DND-41 (cell line): ENCODE data around the gene KIF13A.

Experiments
- ATAC-seq: fragments of 200-7000 bp; cut with Tn5 transposase; 3 replicates; pipeline ENCODE4 v1.9.1; 2021; ENCODE audit warnings: low read depth; ENCODE audit not compliant: insufficient read depth
- DNase-seq: peaks from one replicate; pipeline ENCODE4 v3.0.0-alpha.2; 2020
- H2AFZ ChIP-seq: 2 replicates; pipeline ENCODE4 v1.6.0; 2012; ENCODE audit warnings: low read depth, low read length
- H3K27ac ChIP-seq: 2 replicates; pipeline ENCODE4 v1.5.1; 2012; ENCODE audit warnings: low read length, inconsistent platforms
- H3K27me3 ChIP-seq: fragments of 200-600 bp; sonication (generic); 2 replicates; pipeline ENCODE4 v1.6.0; 2012; ENCODE audit warnings: low read length, mild to moderate bottlenecking, inconsistent platforms; ENCODE audit not compliant: insufficient read depth, poor library complexity
- H3K36me3 ChIP-seq: 2 replicates; pipeline ENCODE4 v1.5.1; 2012; ENCODE audit warnings: low read length, inconsistent platforms; ENCODE audit not compliant: insufficient read depth
- H3K4me1 ChIP-seq: 2 replicates; pipeline ENCODE4 v1.5.1; 2012; ENCODE audit warnings: mild to moderate bottlenecking, low read length; ENCODE audit not compliant: insufficient read depth
- H3K4me2 ChIP-seq: 2 replicates; pipeline ENCODE4 v1.6.0; 2012; ENCODE audit warnings: mild to moderate bottlenecking, moderate library complexity, low read length, inconsistent platforms; ENCODE audit not compliant: insufficient read depth
- H3K4me3 ChIP-seq, 2 experiments: fragments of 200-600 bp in 1 of 2; shearing (Covaris generic) in 1 of 2; 2 replicates each; pipeline ENCODE4 v1.5.1; 2012 to 2016; ENCODE audit warnings: inconsistent platforms in 2 of 2, low read length in 2 of 2, mild to moderate bottlenecking in 2 of 2, low read depth in 1 of 2, moderate library complexity in 1 of 2
- H3K79me2 ChIP-seq: 2 replicates; pipeline ENCODE4 v1.6.0; 2012; ENCODE audit warnings: low read length, inconsistent platforms; ENCODE audit not compliant: insufficient read depth
- H3K9ac ChIP-seq: 2 replicates; pipeline ENCODE4 v1.6.0; 2012; ENCODE audit warnings: low read depth, mild to moderate bottlenecking, inconsistent platforms, low read length, moderate library complexity
- H3K9me3 ChIP-seq: 2 replicates; pipeline ENCODE4 v1.5.1; 2012; ENCODE audit warnings: low read length, moderate library complexity, mild to moderate bottlenecking, inconsistent platforms; ENCODE audit not compliant: insufficient read depth, severe bottlenecking
- H4K20me1 ChIP-seq: 2 replicates; pipeline ENCODE4 v1.6.0; 2012; ENCODE audit warnings: low read length; ENCODE audit not compliant: insufficient read depth
- CTCF ChIP-seq: IDR thresholded peaks from 2 replicates; pipeline ENCODE4 v1.5.1; 2012; ENCODE audit warnings: borderline replicate concordance, low read length, moderate library complexity, mild to moderate bottlenecking; ENCODE audit not compliant: poor library complexity, severe bottlenecking; ENCODE audit errors: extremely low read depth
- EZH2 ChIP-seq: IDR thresholded peaks from 3 replicates; pipeline ENCODE4 v1.6.1; 2012; ENCODE audit warnings: borderline replicate concordance, low read depth, mild to moderate bottlenecking, moderate library complexity, low read length, inconsistent platforms; ENCODE audit not compliant: severe bottlenecking

Gene KIF13A

GRCh38 chr6:17744019-17744756 is 243.2 kb downstream of the KIF13A start:
- 0 out of 2 replicates have a peak, but pooled peaks cover 3% of the 10 kb centered on the region for H3K4me1 ChIP-seq
- no peaks in the 10 kb centered on the region for H3K9me3 ChIP-seq
- no peak overlapping the region for H3K27ac ChIP-seq
- no peaks in the 10 kb centered on the region for H3K79me2 ChIP-seq
- no peak for DNase-seq
- H3K27me3 ChIP-seq: no peaks in the 10 kb centered on the region
- H3K4me3 ChIP-seq: no peak overlapping the region
- no peak overlapping the region for H3K9ac ChIP-seq
- H2AFZ ChIP-seq: no peak overlapping the region
- no peak for ATAC-seq
- H3K36me3 ChIP-seq: no peaks in the 10 kb centered on the region
- TF ChIP-seq CTCF (no peak), EZH2 (no peak)
- no peak overlapping the region for H3K4me2 ChIP-seq
- no peaks in the 10 kb centered on the region for H4K20me1 ChIP-seq

GRCh38 chr6:17741507-17741906 is 245.9 kb downstream of the KIF13A start:
- H4K20me1 ChIP-seq: no peaks in the 10 kb centered on the region
- DNase-seq: no peak
- no peak overlapping the region for H3K4me3 ChIP-seq
- no peaks in the 10 kb centered on the region for H3K36me3 ChIP-seq
- no peak overlapping the region for H3K9ac ChIP-seq
- H3K79me2 ChIP-seq: no peaks in the 10 kb centered on the region
- no peak overlapping the region for H2AFZ ChIP-seq
- H3K27me3 ChIP-seq: no peaks in the 10 kb centered on the region
- TF ChIP-seq EZH2: no peak
- no peak for TF ChIP-seq CTCF
- no peak overlapping the region for H3K27ac ChIP-seq
- ATAC-seq: no peak
- H3K4me1 ChIP-seq: 0 out of 2 replicates have a peak, but pooled peaks cover 3% of the 10 kb centered on the region
- peaks cover 6% of the 10 kb centered on the region for H3K9me3 ChIP-seq
- H3K4me2 ChIP-seq: no peak overlapping the region

- Histone ChIP-seq H4K20me1 (no peaks in the 10 kb centered on the region), H3K36me3 (no peaks in the 10 kb centered on the region), H3K79me2 (no peaks in the 10 kb centered on the region), H2AFZ (no peak overlapping the region), H3K4me1 (0 out of 2 replicates have a peak, but pooled peaks cover 3% of the 10 kb centered on the region), H3K27ac (no peak overlapping the region), H3K4me2 (no peak overlapping the region), H3K9me3 (peaks cover 6% of the 10 kb centered on the region), H3K4me3 (no peak overlapping the region), H3K27me3 (no peaks in the 10 kb centered on the region), H3K9ac (no peak overlapping the region)
- DNase-seq: peak; percentile 30
- ATAC-seq: peak; percentile 65; the same call in 2 of the 3 replicates
- TF ChIP-seq EZH2 (no peak), CTCF (no peak)
These were observed 246.7 kb downstream of the KIF13A start for GRCh38 chr6:17740559-17741220.
